GM12891 (cell line): ENCODE results near the gene MAP1B.

Experiments used
- POLR2A ChIP-seq: IDR thresholded peaks from 2 replicates; pipeline ENCODE4 v1.6.1; 2011; ENCODE audit warnings: low read depth, low read length, control low read depth
- POLR2AphosphoS5 ChIP-seq: IDR thresholded peaks from 2 replicates; pipeline ENCODE4 v1.6.1; 2011; ENCODE audit warnings: low read depth, low read length, control low read depth
- TAF1 ChIP-seq: IDR thresholded peaks from 2 replicates; pipeline ENCODE4 v1.6.1; 2011; ENCODE audit warnings: low read depth, low read length, control low read depth

- TF ChIP-seq TAF1 (no peak), POLR2A (no peak), POLR2AphosphoS5 (no peak)
Measured at GRCh38 chr5:72079288-72079687, 28.0 kb upstream of the MAP1B start.
